Mammary epithelial cell (primary cell): ENCODE results near the gene TMEM191B.
"Not testable (repeated sequence)": the region's sequence is repeated elsewhere in the genome, so short reads cannot be mapped to it uniquely, and the experiment has no call there.

Experiments
- CTCF ChIP-seq, 2 donors: IDR thresholded peaks in 1 of 2; conservative IDR thresholded peaks in 1 of 2; 2 replicates each; pipeline ENCODE4 v1.5.1; 2011 to 2012; ENCODE audit warnings: inconsistent platforms in 2 of 2, low read length in 2 of 2, mild to moderate bottlenecking in 2 of 2, control low read depth in 1 of 2, low read depth in 1 of 2; ENCODE audit not compliant: insufficient read depth in 1 of 2; ENCODE audit errors: extremely low read depth in 1 of 2
- EZH2 ChIP-seq: IDR thresholded peaks from 2 replicates; pipeline ENCODE4 v1.6.1; 2012; ENCODE audit warnings: low read length, inconsistent platforms, borderline replicate concordance

GRCh38 chr22:18558939-18559338, 31.3 kb downstream of the TMEM191B start:
- not testable (repeated sequence) for TF ChIP-seq EZH2; CTCF (conservative IDR thresholded peaks at IDR 0.05 in 1 of 2, IDR thresholded peaks at IDR 0.05 in 1 of 2; ENCODE audit: extremely low read depth in 1 of 2, insufficient read depth in 1 of 2, low read depth in 1 of 2, low read length in 2 of 2)
